CD4-positive, alpha-beta T cell treated with Interferon gamma for 1 hour (primary cell): Measurements from ENCODE around the gene RASD1.
"Not testable (repeated sequence)": the region's sequence is repeated elsewhere in the genome, so short reads cannot be mapped to it uniquely, and the experiment has no call there.

Experiments used
- DNase-seq: peaks from one replicate; pipeline ENCODE4 v3.0.0-alpha.2; 2020

Gene RASD1

GRCh38 chr17:17495536-17496188, 533 bp downstream of the RASD1 start:
- no peak for DNase-seq

GRCh38 chr17:17494870-17495535, 1.2 kb downstream of the RASD1 start:
- no peak for DNase-seq

- no peak for DNase-seq
These were observed 1.7 kb downstream of the RASD1 start for GRCh38 chr17:17494499-17494869.

GRCh38 chr17:17493986-17494466, 2.2 kb downstream of the RASD1 start:
- DNase-seq, result no peak

- DNase-seq, result no peak
These were observed 2.8 kb downstream of the RASD1 start for GRCh38 chr17:17493249-17493985.

GRCh38 chr17:17492571-17492970, 3.6 kb downstream of the RASD1 start:
- DNase-seq, result no peak

GRCh38 chr17:17492085-17492484, 4.1 kb downstream of the RASD1 start:
- DNase-seq, result no peak

- no peak for DNase-seq
These were observed 4.6 kb downstream of the RASD1 start for GRCh38 chr17:17491546-17491988.

- no peak for DNase-seq
These were observed 5.1 kb downstream of the RASD1 start for GRCh38 chr17:17491031-17491471.

GRCh38 chr17:17487998-17488397, 8.2 kb downstream of the RASD1 start:
- DNase-seq, result no peak

- DNase-seq, result not testable (repeated sequence)
These were observed 9.8 kb downstream of the RASD1 start for GRCh38 chr17:17486416-17486815.

GRCh38 chr17:17485420-17485819, 10.8 kb downstream of the RASD1 start:
- no peak for DNase-seq

GRCh38 chr17:17484451-17484899, 11.7 kb downstream of the RASD1 start:
- DNase-seq, result no peak

- no peak for DNase-seq
These were observed 14.3 kb downstream of the RASD1 start for GRCh38 chr17:17481860-17482259.

- DNase-seq, result no peak
These were observed 15.5 kb downstream of the RASD1 start for GRCh38 chr17:17480593-17481148.

GRCh38 chr17:17479209-17479608, 17.0 kb downstream of the RASD1 start:
- no peak for DNase-seq

GRCh38 chr17:17476865-17477467, 19.2 kb downstream of the RASD1 start, which contains the start of gene MED9:
TSS of gene MED9 (plus strand) at chr17:17477000. CDS start at chr17:17477042, 42 bp downstream.
- DNase-seq, result peak; percentile 92

- no peak for DNase-seq
These were observed 21.9 kb downstream of the RASD1 start for GRCh38 chr17:17474341-17474740.

GRCh38 chr17:17472333-17472920, 23.8 kb downstream of the RASD1 start:
- DNase-seq, result no peak

GRCh38 chr17:17469996-17470395, 26.2 kb downstream of the RASD1 start:
- no peak for DNase-seq

GRCh38 chr17:17469358-17469757, 26.8 kb downstream of the RASD1 start:
- DNase-seq, result no peak
